GM19467 (cell line): Measurements from ENCODE around the gene NGDN.
"Not testable (repeated sequence)": the region's sequence is repeated elsewhere in the genome, so short reads cannot be mapped to it uniquely, and the experiment has no call there.

Experiments used
- ATAC-seq: cut with Tn5 transposase; IDR thresholded peaks from one replicate; pipeline ENCODE4 v1.9.1; 2021; ENCODE audit warnings: mild to moderate bottlenecking, moderate library complexity; ENCODE audit not compliant: unreplicated experiment

NGDN gene

GRCh38 chr14:23438101-23438971 lies 31.2 kb upstream of the NGDN start:
- ATAC-seq = no peak

GRCh38 chr14:23439107-23439835 lies 30.2 kb upstream of the NGDN start:
- ATAC-seq = no peak

GRCh38 chr14:23441076-23441475 lies 28.4 kb upstream of the NGDN start:
- ATAC-seq = no peak

GRCh38 chr14:23442721-23443356 lies 26.7 kb upstream of the NGDN start:
- ATAC-seq = no peak

- ATAC-seq = no peak
Observed at GRCh38 chr14:23443411-23443812, 26.1 kb upstream of the NGDN start.

- ATAC-seq = no peak
Observed at GRCh38 chr14:23443881-23444280, 25.6 kb upstream of the NGDN start.

GRCh38 chr14:23444314-23444713 lies 25.2 kb upstream of the NGDN start:
- ATAC-seq = no peak

- no peak for ATAC-seq
Observed at GRCh38 chr14:23445773-23446172, 23.7 kb upstream of the NGDN start.

- ATAC-seq = no peak
Observed at GRCh38 chr14:23446291-23446851, 23.1 kb upstream of the NGDN start.

- ATAC-seq = no peak
Observed at GRCh38 chr14:23447361-23448350, 21.8 kb upstream of the NGDN start.

GRCh38 chr14:23449314-23449713 lies 20.2 kb upstream of the NGDN start:
- ATAC-seq = no peak

- ATAC-seq = no peak
Observed at GRCh38 chr14:23450379-23450778, 19.1 kb upstream of the NGDN start.

- no peak for ATAC-seq
Observed at GRCh38 chr14:23452237-23452636, 17.3 kb upstream of the NGDN start.

- ATAC-seq = no peak
Observed at GRCh38 chr14:23454445-23454856, 15.1 kb upstream of the NGDN start.

GRCh38 chr14:23456883-23457586 lies 12.5 kb upstream of the NGDN start:
- ATAC-seq = not testable (repeated sequence)

- no peak for ATAC-seq
Observed at GRCh38 chr14:23457587-23458445, 11.7 kb upstream of the NGDN start.

- ATAC-seq = no peak
Observed at GRCh38 chr14:23460960-23461359, 8.5 kb upstream of the NGDN start.

- no peak for ATAC-seq
Observed at GRCh38 chr14:23464700-23465099, 4.8 kb upstream of the NGDN start.

- no peak for ATAC-seq
Observed at GRCh38 chr14:23465261-23465660, 4.2 kb upstream of the NGDN start.
